Hematopoietic multipotent progenitor cell treated with erythropoietin and hydrocortisone succinate and interleukin-3 and kit ligand, for 8 days (in vitro differentiated cells): ENCODE results near the gene ALX3.

ENCODE experiments used
- DNase-seq: peaks from one replicate; pipeline ENCODE4 v3.0.0-alpha.2; 2015

The ALX3 gene

DNA sequence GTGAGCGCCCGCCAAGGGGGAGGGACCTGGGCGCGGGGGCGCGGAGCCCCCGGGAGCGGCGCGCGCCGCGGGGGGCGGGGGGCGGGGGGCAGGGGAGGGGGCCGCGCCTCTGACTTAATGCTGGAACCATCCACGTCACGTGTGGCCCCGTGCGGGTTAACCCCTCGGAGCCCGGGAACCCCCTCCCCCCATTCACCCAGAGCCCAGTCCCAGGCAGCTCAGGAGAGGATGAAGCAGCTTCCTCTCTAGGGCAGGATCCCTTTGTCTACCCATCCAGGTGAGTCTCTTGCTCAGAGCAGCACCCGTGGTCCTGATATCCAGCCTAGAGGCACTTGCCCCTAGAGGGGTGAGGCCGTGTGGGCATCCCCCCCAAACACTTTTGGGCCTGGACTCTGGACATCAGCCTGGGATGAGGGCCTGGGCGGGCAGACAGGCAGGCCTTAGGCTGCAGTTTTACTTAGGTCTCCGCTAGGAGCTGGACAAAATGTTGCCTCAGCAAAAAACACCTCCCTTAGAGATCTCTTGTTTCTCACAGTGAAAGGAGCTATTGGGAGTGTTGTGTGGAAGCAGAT, at the start of gene ALX3:
TSS of gene ALX3 (minus strand) at position 2 of the 572 bp plus-strand sequence. CDS start 60 bp downstream, outside the sequence.
- DNase-seq = no peak

- no peak for DNase-seq
These were observed 49.4 kb upstream of the ALX3 start for GRCh38 chr1:110119843-110120242.

- DNase-seq = no peak
These were observed 48.3 kb upstream of the ALX3 start for GRCh38 chr1:110118636-110119396.

DNA sequence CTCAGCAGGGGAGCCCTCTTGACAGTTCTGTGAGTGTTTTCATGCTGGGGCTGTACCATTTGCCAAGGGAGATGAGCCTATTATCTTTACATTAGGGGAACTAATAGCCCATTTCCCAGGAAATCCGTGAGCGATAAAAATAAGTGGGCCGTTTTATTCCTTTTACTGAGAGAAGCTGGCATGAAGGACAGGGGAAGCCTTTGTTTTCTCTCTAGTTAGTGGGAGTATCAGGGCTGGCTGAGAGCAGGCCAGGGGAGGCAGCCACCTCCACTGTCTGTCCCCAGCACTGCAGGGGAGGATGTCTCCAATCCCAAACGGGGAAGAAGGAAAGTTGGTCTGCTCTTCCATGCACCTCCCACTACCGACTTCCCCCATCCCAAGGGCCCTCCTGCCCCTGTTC, 44.3 kb upstream of the ALX3 start:
- no peak for DNase-seq

- DNase-seq = no peak
These were observed 43.7 kb upstream of the ALX3 start for GRCh38 chr1:110114173-110114572.

DNA sequence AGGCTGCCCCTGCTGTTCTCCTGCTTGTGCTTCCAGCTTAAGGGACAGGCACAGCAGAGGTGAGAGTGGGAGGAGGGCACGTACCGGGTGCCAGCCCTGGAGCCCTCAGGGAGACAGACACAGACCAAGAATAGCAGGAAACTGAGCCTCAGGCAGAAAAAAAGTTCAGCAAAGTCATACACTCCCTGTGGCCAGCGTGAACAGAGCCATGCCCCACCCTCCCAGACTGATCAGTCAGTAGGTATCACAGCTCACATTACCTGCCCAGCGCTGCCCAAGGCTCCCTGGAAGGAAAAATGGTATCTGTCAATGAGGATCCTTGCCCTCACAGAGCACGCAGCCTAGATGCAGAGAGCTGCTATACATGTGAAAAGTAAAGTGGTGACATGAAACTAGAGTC, 43.1 kb upstream of the ALX3 start:
- no peak for DNase-seq

DNA sequence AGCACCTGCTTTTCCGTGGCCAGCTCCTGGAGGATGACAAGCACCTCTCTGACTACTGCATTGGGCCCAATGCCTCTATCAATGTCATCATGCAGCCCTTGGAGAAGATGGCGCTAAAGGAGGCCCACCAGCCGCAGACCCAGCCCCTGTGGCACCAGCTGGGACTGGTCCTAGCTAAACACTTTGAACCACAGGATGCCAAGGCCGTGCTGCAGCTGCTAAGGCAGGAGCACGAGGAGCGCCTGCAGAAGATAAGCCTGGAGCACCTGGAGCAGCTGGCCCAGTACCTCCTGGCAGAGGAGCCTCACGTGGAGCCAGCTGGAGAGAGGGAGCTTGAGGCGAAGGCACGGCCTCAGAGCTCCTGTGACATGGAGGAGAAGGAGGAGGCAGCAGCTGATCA, 42.2 kb upstream of the ALX3 start:
- DNase-seq = no peak

DNA sequence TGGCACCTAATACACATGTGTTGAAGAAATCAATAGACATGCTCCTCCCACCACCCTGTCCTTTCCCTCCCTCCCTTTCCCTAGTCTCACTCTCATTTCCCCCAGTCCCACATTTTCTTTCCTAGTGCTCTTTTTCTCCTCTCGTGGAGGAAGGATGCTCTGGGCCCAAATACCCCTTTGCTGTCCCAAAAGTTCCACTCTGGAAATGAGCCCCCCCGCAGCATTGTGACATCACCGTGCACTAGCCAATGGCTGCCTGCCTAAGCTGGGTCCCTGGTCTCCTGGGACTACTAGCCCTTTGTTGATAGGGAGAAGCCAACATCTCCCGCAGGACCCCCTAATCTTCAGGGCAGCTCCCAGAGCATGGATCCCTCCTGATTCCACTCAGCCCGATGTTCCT, 41.7 kb upstream of the ALX3 start, which contains the start of gene UBL4B:
TSS of gene UBL4B (plus strand) at position 301 of the 400 bp plus-strand sequence. CDS start at position 393, 92 bp downstream.
- DNase-seq = no peak

GRCh38 chr1:110111081-110111480, 40.6 kb upstream of the ALX3 start:
- no peak for DNase-seq

DNA sequence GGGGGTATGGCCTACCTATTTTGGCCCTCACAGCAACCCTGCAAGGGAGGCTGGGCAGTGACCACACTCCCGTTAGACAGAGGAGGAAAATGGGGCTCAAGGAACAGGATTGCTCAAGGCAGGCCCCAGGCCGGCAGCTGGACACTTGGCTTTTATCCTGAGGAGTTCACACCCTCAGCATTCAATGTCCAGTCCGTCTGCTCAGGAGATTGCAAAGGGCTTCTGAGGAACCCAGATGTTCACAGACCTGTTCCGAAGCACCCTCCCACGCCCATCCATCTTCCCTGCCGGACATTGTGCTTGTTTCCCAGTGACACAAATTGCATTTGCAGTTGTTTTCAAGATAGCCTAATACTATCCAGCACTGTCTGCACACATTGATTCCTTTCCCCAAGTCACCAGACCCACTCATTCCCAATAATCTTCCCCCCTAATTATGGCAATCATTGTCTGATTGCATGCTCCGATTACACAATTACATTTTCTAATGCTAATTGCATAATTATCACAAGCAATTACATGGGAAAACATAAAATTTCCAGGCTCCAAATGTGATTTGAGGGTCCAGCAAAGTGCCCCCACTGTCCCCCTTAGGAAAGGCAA, 37.5 kb upstream of the ALX3 start:
- no peak for DNase-seq

GRCh38 chr1:110106013-110106941, 35.8 kb upstream of the ALX3 start:
- DNase-seq = peak; percentile 65

DNA sequence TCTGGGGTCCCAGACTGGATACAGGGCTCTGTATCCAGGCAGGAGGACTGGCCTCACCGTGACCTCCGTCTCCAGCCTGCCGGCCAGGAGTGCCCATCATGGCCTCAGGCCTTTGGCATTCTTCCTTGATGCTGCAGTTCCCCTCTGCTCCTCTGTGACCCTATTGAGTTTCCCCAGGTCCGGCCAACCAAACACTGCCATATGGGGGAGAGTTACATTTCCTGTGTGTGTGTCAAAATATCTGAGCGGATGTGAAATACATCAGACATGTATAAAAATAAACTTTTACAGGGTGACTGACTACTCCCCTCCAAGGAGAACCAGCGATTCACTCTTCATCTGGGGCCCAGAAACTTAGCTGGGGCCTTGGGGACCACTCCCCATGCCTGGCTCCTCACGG, 31.6 kb upstream of the ALX3 start:
- no peak for DNase-seq

- DNase-seq = no peak
These were observed 29.9 kb upstream of the ALX3 start for GRCh38 chr1:110100335-110100734.

DNA sequence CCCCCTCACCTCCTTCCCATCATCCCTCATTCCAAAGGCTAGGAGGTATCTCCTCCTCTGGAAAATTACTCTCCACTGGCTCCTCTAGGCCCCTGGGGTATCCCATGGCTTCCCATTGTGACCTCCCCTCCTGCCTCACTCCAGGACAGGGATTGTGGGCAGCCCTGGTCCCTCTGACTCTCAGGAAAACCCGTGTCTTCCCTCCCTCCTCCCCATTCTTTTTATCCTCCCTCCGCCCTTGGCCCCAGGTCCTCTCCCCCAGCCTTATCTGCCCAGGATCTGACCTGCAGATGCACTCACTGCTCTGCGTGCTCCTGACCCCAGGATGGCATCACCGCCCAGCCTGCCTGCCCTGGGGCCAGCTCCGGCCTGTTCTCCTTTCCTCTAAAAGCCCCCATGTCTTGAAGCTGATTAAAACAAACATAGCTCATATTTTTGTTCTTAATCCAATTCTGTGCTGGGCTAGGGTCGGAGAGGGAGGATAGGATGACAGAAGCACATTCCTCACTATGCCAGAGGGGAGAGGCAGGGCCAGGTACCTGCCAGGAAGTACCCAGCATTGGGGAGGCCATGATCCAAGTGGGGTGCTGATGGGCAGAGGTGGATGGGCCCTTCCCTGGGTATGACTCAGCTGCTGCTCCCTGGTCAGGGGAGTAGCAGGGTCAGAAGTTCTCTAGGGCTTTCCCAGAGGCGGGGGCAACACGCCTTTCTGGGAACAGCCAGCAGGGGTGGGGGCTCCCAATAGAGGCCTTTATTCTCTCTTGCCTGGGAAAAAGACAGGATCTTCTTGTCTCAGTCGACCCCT, 28.0 kb upstream of the ALX3 start:
- DNase-seq = no peak

DNA sequence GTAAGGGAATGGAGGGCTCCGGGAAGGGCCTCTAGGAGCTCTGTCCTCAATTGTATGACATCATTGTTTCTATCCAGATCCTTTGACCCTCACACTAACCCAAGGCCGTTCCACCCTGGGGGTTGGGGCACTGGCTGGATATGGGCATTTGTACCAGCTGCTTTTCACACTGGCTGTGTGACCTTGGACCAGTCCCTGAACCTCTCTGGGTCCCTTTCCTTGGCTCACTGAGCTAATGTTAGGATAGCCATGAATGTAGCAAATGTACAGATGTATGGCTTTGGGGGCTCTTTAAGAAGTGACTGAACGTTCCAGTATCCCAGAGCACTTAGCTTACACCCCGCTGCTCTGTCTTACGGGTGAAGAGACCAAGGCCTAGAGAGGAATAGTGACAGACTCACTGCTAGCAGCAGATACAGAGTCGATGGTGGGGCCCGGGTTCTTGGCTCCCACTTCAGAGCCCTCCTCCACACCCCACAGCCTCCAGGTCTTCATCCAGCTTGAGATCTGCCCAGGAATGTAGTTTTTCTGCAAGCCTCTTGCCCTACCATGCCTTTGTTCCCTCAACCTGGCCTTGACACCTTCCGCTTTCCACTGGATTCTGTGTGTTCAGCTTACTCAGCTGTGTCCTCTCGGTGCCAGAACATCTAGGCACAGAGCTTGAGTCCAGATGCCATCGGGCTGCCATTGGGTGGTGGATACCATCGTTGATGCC, 27.2 kb upstream of the ALX3 start:
- no peak for DNase-seq

DNA sequence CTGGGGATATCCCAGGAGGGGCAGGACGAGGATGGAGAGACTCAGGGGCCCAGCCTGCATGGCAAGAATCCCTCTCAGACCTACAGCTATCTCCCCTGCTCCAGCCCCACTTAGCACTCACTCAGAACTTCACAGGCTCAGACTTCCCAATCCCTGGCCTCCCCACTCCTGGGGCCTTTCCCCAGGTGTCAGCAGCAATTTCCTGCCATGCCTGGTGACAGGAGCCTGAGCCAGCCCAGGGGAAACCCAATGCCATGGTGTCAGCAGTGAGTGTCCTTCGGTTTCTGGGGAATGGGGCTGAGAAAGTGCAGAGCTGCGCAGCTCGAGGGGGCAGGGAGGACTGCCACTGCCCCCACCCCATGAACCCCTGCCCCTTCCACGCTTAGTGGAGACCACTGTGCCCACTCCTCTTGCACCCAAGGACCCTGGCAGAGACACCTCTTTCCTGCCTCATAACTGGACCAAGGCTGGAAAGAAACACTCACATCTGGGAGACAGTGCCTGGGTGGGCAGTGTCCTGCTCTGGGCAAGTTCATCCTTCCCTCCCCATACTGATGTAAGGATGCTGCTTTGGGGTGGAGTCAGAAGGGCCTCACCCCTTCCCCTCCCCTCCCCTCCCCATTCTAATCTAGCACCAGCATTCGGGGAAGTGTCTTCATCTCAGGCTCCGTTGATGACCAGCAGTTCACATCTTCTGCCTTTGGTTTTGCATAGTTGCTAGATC, 24.6 kb upstream of the ALX3 start:
- no peak for DNase-seq

DNA sequence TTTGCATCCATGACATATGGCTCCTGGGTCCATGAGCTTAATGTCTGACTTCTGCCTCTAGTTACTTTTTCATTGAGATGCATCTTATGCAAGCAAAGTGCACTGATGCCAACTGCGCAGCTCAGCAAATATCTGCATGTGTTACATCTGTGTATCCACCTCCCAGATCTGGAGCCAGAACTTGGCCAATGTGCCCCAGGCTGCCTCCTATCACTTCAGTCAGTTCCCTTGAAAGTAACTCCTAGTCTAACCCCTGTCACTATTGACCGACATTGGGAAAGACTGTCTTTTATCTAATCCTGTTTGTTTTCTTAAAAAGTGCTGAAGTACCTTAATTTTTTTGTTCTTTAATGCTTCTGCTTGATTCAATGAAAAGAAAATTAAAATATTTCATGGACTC, 22.5 kb upstream of the ALX3 start:
- no peak for DNase-seq

- no peak for DNase-seq
These were observed 21.3 kb upstream of the ALX3 start for GRCh38 chr1:110091791-110092190.

DNA sequence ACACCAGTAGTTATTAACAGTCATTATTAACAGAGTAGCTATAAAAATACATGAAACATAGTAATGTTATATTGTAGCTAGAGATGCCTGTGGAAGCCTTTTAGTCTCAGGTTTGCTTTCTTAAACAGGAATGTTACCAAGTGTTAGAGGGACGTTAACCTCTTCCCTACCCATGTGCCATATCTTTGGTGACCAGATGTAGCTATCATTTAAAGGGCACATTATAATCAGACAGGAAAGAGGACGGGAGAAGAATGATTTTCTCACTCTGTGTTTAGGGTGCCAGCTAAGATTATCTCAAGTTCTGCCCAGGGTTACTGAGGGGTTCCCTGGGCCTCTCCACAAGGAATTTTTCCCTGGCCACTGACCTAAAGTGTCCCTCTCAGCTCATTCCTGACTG, 20.9 kb upstream of the ALX3 start:
- DNase-seq = peak; percentile 52

DNA sequence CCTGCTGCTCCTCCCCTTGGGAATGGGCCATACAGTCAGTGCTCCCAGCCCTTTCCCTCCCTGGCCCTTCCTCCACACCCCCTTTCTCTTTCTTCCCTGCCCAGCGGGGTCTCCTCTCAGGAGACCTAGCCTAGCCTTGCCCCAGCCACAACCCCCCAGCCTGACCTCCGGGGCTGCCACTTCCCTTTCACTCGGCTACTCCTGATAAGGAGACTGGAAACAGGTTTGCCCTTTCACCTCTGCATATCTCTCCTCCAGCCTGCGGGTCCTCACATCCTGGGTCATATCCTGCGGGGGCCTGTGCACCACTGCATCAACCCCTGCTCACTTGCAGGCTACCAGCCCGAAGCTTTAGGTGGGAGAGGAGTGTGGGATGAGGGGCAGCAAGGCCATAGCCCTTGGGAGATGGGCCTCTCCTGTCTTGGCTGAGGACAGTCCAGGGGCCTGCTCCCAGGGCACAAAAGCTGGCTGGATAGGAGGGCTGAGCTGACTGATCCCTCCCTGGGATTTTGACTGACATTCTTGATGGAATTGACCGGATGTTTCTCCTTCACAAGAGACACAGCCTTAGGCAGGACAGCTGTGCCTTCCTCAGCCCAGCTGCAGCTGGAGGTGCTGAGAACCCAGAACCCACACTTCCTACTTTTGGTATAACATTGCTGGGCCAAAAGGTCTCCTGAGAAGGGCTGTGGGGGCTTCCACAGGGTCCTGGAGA, 19.2 kb upstream of the ALX3 start:
- DNase-seq = no peak
